NCI-H226 (cell line): ENCODE data around the gene SHE.
"Not testable (repeated sequence)": the region's sequence is repeated elsewhere in the genome, so short reads cannot be mapped to it uniquely, and the experiment has no call there.

ENCODE experiments used
- DNase-seq: peaks from one replicate; pipeline ENCODE4 v3.0.0-alpha.2; 2015

SHE gene

GRCh38 chr1:154512760-154513159, 10.5 kb upstream of the SHE start:
- no peak for DNase-seq

GRCh38 chr1:154503898-154504297, 1.7 kb upstream of the SHE start:
- DNase-seq = no peak

GRCh38 chr1:154502744-154503115, 518 bp upstream of the SHE start:
- DNase-seq = no peak

GRCh38 chr1:154501423-154502065, 668 bp downstream of the SHE start:
- no peak for DNase-seq

- DNase-seq = no peak
Observed at GRCh38 chr1:154500533-154500932, 1.7 kb downstream of the SHE start.

GRCh38 chr1:154499446-154499845, 2.8 kb downstream of the SHE start:
- no peak for DNase-seq

GRCh38 chr1:154497026-154497806, 5.0 kb downstream of the SHE start:
- DNase-seq = no peak

GRCh38 chr1:154496383-154496782, 5.8 kb downstream of the SHE start:
- DNase-seq = no peak

GRCh38 chr1:154495496-154496273, 6.5 kb downstream of the SHE start:
- no peak for DNase-seq

- no peak for DNase-seq
Observed at GRCh38 chr1:154493276-154493675, 8.9 kb downstream of the SHE start.

GRCh38 chr1:154492115-154492514, 10.1 kb downstream of the SHE start:
- DNase-seq = no peak

GRCh38 chr1:154490317-154490716, 11.9 kb downstream of the SHE start:
- DNase-seq = no peak

GRCh38 chr1:154489695-154490274, 12.4 kb downstream of the SHE start:
- no peak for DNase-seq

GRCh38 chr1:154488922-154489321, 13.3 kb downstream of the SHE start:
- no peak for DNase-seq

GRCh38 chr1:154486756-154487155, 15.5 kb downstream of the SHE start:
- DNase-seq = not testable (repeated sequence)

- DNase-seq = no peak
Observed at GRCh38 chr1:154485910-154486496, 16.2 kb downstream of the SHE start.

GRCh38 chr1:154485106-154485505, 17.1 kb downstream of the SHE start:
- no peak for DNase-seq

GRCh38 chr1:154483941-154484803, 18.0 kb downstream of the SHE start:
- peak; percentile 95 for DNase-seq

GRCh38 chr1:154481053-154481452, 21.2 kb downstream of the SHE start:
- no peak for DNase-seq

GRCh38 chr1:154479764-154480421, 22.3 kb downstream of the SHE start:
- DNase-seq = peak; percentile 76

- peak; percentile 17 for DNase-seq
Observed at GRCh38 chr1:154478639-154479038, 23.6 kb downstream of the SHE start.
